NCI-H345 treated with DMSO at 0.1 percent for 48 hours (cell line): ENCODE data around the gene MYH7.

ENCODE experiments used
- DNase-seq: peaks from one replicate; lab custom pipeline; 2025; ENCODE audit not compliant: unreplicated experiment; lab: John Stamatoyannopoulos, UW

The MYH7 gene

DNA sequence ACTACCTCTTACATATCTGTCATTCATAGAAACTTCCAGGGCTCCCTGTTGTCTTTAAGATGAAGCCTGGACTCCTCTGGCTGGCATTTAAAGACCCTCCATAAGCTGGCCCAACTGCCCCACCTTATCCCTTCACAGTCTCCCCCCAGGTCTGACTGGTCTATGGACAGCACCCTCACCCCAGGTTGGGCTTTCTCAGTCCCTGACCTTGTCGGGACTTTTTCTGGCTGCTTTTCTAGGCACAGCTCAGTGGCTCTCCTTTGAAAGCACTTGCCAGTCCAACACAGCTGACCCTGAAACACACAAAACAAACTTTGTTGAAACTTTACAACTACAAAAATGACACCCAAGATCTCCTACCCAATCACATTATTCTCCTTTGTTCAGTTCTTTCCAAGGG, 13.9 kb upstream of the MYH7 start:
- no peak for DNase-seq

DNA sequence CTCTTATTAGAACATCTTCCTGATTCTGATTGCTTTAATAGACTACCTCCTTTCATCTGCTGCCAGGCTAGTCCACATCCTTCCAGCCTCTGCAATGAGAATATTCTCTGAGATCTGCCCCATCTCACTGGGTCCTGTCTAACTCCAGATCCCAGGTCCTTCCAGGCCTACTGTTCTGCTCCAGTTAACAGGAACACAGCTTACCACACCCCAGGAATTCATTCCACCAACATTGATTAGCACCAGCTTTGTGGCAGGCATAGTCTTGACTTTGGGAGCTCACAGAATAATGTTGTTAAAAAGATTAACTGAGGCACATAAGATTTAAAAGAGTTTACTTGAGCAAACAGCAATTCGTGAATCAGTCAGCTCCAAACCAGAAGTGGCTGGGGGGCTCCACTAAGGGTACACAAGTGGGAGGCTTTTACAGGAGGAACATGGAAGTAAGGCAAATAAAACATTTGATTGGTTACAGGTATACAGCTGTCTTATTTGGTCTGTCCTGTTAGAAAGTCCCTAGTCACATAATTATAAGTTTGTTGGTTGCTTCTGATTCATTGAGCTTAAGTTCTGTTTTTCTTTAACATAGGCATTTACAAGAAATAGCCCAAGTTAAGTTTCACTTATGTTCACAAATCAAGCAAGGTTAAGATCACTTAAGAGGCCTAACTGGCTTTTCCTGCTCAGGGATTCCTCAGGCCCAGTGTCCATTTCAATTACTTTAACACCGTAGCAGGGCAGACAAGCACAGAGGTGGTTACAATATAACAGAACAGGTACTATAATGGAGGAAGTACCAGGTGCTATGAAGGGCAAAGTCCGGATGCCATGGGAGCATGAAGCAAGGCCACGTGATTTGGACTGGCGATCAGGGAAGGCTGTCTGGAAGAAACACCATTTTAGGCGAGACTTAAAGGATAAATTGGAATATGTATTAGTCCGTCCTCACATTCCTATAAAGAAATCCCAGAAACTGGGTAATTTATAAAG, 12.2 kb upstream of the MYH7 start:
- no peak for DNase-seq

DNA sequence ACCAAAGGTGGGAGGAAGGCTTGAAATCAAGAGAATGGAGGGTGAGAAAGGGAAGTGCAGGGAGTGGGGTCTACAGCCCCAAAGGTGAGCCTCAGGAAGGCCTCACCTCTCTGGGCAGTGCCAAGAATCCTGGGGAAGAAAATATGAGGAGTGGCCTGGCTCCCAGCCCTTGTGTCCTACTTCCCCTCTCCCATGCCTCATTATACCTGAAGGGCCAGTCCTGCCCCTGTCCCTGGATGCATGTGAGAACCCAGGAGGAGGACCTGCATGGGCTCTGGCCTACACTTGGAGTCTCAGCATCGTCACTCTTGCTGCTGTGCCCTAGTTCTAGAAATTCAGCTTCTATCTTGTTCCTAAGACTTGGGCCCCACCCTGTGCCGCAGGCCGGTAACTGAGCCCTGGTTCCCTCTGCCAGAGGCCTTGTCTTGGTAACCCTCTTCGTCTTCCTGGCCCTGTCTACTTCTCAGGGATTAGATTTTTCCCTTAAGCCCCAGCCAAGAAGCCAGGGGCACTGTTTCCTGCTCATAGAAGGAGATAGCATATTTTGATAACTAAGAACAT, 10.9 kb upstream of the MYH7 start:
- no peak for DNase-seq

DNA sequence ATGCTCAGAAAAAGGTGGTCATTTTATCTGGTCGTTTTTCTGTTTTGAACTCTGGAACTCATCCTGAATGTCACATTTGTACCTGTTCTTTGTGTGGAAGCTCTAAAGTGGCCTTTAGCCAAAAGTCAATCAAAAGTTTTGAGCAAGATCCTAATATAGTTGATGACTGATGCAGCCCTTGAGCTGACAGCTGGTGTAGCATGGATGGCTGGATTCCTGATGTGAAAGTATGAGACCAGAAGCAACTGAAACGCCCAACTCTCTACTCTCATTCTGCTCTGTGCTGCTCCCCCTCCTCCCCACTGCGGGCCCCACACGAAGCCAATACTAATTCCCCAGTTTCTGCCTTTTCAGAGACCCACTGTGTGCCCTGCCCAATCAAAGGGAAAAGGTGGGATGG, 10.3 kb upstream of the MYH7 start:
- no peak for DNase-seq

GRCh38 chr14:23444314-23444713, 8.9 kb upstream of the MYH7 start:
- no peak for DNase-seq

DNA sequence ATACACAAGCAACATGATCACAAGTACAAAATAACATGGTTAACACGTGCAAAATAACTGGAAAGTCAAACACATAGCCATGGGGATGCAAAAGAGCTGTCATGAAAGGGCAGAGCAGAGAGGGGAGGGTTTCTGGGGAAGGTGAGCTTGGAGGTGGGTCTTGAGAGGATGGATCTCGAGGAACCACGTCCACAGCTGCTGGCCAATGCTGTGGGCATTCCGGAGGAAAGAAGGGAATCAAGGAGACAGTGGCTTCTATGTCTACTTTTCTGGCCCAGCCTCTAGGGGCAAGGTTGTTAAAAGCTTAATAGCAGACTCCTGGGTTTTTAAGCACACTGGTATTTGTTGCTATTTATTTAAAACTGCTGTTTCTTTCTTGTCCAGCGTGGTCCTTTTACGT, 8.4 kb upstream of the MYH7 start:
- DNase-seq = no peak

- no peak for DNase-seq
Measured at GRCh38 chr14:23443411-23443812, 8.0 kb upstream of the MYH7 start.

DNA sequence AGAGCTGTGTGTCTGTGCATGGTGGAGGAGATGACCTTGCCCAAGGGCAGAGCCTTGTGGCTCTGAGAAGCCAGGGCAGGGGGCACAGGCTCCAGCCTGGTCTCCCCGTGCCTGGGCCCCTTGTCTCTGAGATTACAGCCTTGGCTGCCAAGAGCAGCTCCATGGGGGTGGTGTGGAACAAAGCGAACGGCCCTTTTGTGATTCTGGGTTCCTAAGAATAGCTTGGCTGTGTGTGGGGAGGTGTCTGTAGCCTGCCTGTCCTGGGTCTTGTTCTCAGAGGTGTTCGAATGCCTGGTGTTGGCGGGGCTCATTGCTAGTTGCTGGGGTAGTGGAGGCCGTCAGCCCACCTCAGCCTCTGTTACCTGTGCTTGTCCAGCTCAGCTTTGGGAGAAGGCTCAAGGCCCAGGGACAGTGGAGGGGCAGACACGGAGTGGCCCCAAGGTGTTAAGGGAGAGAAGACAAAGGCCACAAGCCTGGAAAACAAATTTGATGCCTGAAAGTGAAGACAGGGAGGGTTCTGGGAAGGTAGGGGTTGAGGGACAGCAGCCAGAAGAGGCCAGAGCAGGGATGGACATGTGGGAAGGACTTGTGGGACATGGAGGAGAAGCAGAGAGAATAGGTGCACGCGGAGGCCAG, 7.4 kb upstream of the MYH7 start:
- no peak for DNase-seq

GRCh38 chr14:23441076-23441475, 5.6 kb upstream of the MYH7 start:
- DNase-seq = no peak

DNA sequence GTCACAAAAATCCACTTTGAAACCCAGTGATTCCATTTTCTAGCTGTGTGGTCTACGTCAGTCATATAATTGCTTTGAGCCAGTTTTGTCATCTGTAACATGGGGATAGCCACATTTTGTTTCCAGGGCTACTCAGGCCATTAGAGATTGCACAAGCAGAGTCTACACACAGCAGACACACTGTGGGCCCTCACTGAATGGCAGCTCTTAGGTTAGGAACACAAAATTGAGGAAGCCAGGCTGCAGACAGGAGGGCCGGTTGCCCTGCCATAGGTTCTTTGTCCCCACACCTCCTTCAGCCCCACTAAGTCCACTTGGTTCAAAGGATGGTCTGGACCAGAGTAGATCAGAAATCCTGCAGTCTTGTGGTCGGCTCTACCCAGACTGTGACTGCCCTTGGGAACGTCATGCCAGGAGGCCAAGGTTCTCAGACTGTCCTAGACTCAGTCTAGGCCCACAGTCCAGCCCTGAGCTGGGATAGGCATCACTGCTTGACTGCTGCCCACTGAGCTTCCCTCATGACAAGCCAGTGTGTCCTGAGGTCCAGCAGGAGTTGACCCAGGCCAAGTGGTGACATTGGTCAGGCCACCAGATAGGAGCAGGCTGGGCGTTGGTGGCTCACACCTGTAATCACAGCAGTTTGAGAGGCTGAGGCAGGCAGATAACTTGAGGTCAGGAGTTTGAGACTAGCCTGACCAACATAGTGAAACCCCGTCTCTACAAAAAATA, 3.8 kb upstream of the MYH7 start:
- no peak for DNase-seq

DNA sequence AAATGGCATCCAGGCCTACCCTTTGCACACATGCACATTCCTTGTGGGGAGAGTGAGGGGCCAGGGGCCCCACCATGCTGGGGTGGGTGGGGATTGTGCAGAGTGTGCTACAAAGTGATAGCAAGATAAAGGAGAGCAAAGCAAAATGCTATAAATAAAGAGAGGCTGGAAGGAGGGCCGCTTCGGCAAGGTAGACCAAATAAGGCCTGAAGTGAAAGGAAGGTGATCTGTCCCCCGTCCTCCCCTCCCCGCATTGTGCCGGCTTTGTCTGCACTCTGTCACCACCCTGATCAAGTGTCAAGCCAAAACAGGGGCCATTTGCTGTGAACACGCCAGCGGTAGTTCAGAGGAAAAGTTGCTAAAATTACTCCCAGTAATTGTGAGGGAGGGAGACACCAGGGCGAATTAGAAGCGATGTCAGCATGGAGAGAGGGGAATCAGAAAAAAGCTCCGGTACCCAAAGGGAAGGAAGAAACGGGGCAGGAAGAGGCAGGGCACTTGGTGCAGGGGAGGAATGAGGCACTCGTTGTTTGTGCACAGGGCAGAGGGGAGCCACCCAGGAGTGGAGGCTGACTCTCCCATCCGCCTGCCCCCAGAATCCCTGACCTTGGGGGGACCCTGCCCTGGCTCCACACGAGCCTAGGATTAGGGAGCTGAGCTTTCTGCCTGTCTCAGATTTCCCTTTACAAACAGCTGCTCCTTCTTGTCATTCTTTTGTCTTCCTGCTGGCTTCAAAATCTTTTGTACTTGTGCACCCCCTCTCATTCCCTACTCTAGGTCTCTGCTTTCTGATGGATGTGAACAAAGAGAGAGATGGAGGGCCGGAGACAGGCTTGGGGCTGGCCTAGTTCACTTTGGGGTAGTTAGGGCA, 2.9 kb upstream of the MYH7 start:
- peak; percentile 2 for DNase-seq

GRCh38 chr14:23437133-23438100, 2.0 kb upstream of the MYH7 start:
- DNase-seq = no peak

GRCh38 chr14:23436327-23437132, 1.1 kb upstream of the MYH7 start:
- no peak for DNase-seq

GRCh38 chr14:23434488-23435222, 805 bp downstream of the MYH7 start:
- no peak for DNase-seq

DNA sequence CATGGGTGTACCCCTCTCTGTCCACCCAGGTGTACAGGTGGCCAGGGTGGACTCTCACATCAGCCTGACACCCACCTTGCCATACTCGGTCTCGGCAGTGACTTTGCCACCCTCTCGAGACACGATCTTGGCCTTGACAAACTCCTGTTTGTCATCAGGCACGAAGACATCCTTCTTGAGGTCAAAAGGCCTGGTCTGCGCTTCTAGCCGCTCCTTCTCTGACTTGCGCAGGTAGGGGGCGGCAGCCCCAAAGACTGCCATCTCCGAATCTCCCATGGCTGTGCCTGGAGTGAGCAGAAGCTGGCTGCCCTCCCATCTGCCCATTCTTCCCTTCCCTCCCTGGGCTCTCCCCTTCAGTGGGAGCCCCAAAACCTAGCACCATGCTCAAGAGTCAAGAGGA, 2.0 kb downstream of the MYH7 start:
- DNase-seq = no peak

DNA sequence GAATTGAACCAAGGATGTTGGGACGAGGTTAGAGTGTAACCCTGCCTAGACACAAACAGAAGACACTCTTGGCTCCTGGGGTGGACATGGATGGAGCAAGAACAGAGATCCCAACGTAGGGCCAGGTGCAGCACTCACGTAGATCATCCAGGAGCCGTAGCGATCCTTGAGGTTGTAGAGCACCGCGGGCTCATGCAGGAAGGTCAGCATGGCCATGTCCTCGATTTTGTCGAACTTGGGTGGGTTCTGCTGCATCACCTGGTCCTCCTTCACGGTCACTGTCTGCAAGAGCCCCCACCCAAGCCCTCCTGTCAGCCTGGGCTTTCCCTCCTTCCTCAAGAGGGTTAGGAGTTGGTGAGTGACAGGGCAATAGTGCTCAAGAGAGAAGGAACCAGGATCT, 2.5 kb downstream of the MYH7 start:
- no peak for DNase-seq

DNA sequence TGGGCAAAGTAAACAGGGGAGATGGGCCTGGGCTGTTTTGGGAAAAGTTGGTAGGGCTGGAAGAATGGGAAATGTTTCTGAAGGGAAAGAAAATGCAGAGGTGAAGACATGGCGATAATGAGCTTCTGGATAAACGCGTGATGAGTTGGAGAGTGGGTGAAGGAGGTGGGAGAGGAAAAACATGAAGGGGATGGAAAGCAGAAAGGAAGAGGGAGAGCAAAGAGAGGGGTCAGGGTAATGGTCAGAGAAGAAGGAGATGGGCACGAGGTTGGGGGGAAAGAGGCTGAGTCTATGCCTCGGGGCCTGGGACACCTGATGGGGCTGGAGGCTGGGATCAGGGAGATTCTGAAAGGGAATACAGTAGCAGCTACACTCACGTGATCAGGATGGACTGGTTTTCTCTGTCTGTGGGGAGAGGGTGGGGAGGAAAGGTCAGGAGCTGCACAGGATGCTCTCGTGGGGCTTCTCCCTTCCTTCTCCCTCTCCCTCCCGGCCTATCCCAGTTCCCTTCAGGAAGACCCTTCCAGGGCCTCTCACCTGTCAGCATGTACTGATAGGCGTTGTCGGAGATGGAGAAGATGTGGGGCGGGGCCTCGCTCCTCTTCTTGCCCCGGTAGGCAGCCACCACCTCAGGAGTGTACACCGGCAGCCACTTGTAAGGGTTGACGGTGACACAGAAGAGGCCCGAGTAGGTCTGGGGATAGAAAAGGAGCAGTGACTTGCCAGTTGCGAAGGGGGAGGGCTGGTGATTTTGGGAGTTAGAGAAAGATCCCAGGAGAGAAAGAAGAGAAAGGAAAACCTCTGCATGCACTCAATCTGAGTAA, 3.1 kb downstream of the MYH7 start:
- no peak for DNase-seq
